K562 (cell line): Measurements from ENCODE around the gene LITAF. TPM values are rescaled to one million over a fixed set of nuclear protein-coding genes. Genes with fewer than 3 reads are reported as not detected.

Experiments used
- ATAC-seq: fragments of 200-7000 bp; cut with Tn5 transposase; 3 replicates; pipeline ENCODE4 v1.9.1; 2020; ENCODE audit warnings: moderate library complexity
- BruUV-seq: library from RNA; stranded (reverse); fragments of 400-500 nt; replicated peaks from 2 replicates; lab custom pipeline; 2021; lab: Mats Ljungman, UMichigan
- CTCF ChIA-PET: fragments of 300-600 bp; formaldehyde crosslinking; extraction: SDS; loops from one replicate; lab custom pipeline; 2021; ENCODE audit warnings: low intra/inter-chr PET ratio; lab: Yijun Ruan, JAX
- POLR2A ChIA-PET: fragments of 300-600, 350-650 bp; sonication (Branson Sonifier 250); formaldehyde crosslinking; extraction: SDS; loops from one replicate; lab custom pipeline; 2021; ENCODE audit warnings: antibody characterized with exemption, inconsistent platforms; lab: Yijun Ruan, JAX
- DNase-seq, 4 experiments: peaks; one replicate each; pipeline versions ENCODE4 v3.0.0 to v3.0.0-alpha.2; 2011 to 2018; ENCODE audit warnings: low spot score in 3 of 4, mixed read lengths in 3 of 4; ENCODE audit errors: extremely low read depth in 1 of 4
- FAIRE-seq: peaks from 2 replicates; lab custom pipeline; 2011; peaks lifted over from hg19 to GRCh38; lab: Jason Lieb, UNC
- H2AFZ ChIP-seq: 2 replicates; pipeline ENCODE4 v1.6.0; 2011; ENCODE audit warnings: low read depth, low read length, control low read depth, inconsistent platforms
- H3K27ac ChIP-seq: fragments of 200-600 bp; 3 replicates; pipeline ENCODE4 v1.8.0; 2011; ENCODE audit warnings: low read depth, mild to moderate bottlenecking, control low read depth, inconsistent platforms, low read length, moderate library complexity, mixed read lengths; ENCODE audit errors: extremely low read depth
- H3K27me3 ChIP-seq, 2 experiments: fragments of 300-600 bp in 1 of 2; 2 replicates in 1 of 2; 3 replicates in 1 of 2; pipeline versions ENCODE4 v1.6.0 to v1.8.0; 2011; ENCODE audit warnings: inconsistent platforms in 2 of 2, low read length in 2 of 2, mild to moderate bottlenecking in 1 of 2, mixed read lengths in 1 of 2, moderate library complexity in 1 of 2; ENCODE audit not compliant: control insufficient read depth in 2 of 2, insufficient read depth in 2 of 2
- H3K36me3 ChIP-seq: fragments of 300-600 bp; 3 replicates; pipeline ENCODE4 v1.8.0; 2011; ENCODE audit warnings: mild to moderate bottlenecking, low read length, inconsistent platforms; ENCODE audit not compliant: control insufficient read depth, insufficient read depth
- H3K4me1 ChIP-seq, 2 experiments: fragments of 200-600 bp in 1 of 2; replicated peaks in 1 of 2; 2 replicates in 1 of 2; 3 replicates in 1 of 2; pipeline versions ENCODE4 v1.5.1 to v1.8.0; 2011; ENCODE audit warnings: inconsistent platforms in 2 of 2, low read length in 2 of 2, mild to moderate bottlenecking in 1 of 2, mixed read lengths in 1 of 2, moderate library complexity in 1 of 2; ENCODE audit not compliant: control insufficient read depth in 2 of 2, insufficient read depth in 2 of 2
- H3K4me2 ChIP-seq: 2 replicates; pipeline ENCODE4 v1.6.1; 2011; ENCODE audit warnings: low read length, control low read depth, inconsistent platforms, mixed read lengths; ENCODE audit not compliant: insufficient read depth
- H3K4me3 ChIP-seq: fragments of 200-600 bp; sonication (generic), shearing (Covaris generic); 2 replicates; pipeline ENCODE4 v1.5.1; 2016; ENCODE audit warnings: control low read depth, inconsistent platforms
- H3K79me2 ChIP-seq: fragments of 200-600 bp; 3 replicates; pipeline ENCODE4 v1.8.0; 2011; ENCODE audit warnings: low read length, inconsistent platforms; ENCODE audit not compliant: control insufficient read depth, insufficient read depth
- H3K9ac ChIP-seq, 2 experiments: 2 replicates each; pipeline versions ENCODE4 v1.6.0 to v1.6.1; 2011; ENCODE audit warnings: low read depth in 2 of 2, low read length in 2 of 2, control low read depth in 1 of 2, inconsistent platforms in 1 of 2, mild to moderate bottlenecking in 1 of 2, mixed read lengths in 1 of 2; ENCODE audit not compliant: insufficient read depth in 1 of 2
- H3K9me1 ChIP-seq: one replicate; pipeline ENCODE4 v1.6.0; 2011; ENCODE audit warnings: inconsistent platforms, mild to moderate bottlenecking, low read length, moderate library complexity; ENCODE audit not compliant: control insufficient read depth, insufficient read depth
- H3K9me3 ChIP-seq: replicated peaks from 2 replicates; pipeline ENCODE4 v1.5.1; 2011; ENCODE audit warnings: low read depth, low read length, inconsistent platforms; ENCODE audit not compliant: control insufficient read depth, insufficient read depth
- H4K20me1 ChIP-seq: replicated peaks from 2 replicates; pipeline ENCODE4 v1.6.1; 2011; ENCODE audit warnings: low read length, inconsistent platforms, mixed read lengths; ENCODE audit not compliant: control insufficient read depth, insufficient read depth
- YY1 ChIP-seq, 3 experiments: IDR thresholded peaks; 2 replicates each; pipeline ENCODE4 v1.6.1; 2011; ENCODE audit warnings: low read length in 2 of 3, mild to moderate bottlenecking in 2 of 3, moderate library complexity in 2 of 3, borderline replicate concordance in 1 of 3, control low read depth in 1 of 3, low read depth in 1 of 3; ENCODE audit not compliant: insufficient read depth in 3 of 3, insufficient replicate concordance in 2 of 3, control insufficient read depth in 1 of 3, insufficient read length in 1 of 3; ENCODE audit errors: extremely low read depth in 1 of 3
- ZNF197 ChIP-seq: fragments of 200-800 bp; sonication (Bioruptor generic); IDR thresholded peaks from 2 replicates; pipeline ENCODE4 v1.6.1; 2016; ENCODE audit warnings: low read depth, missing genetic modification characterization, missing compliant biosample characterization
- ZNF347 ChIP-seq: fragments of 450-650 bp; formaldehyde crosslinking; IDR thresholded peaks from 2 replicates; pipeline ENCODE4 v1.4.0; 2020; ENCODE audit warnings: low read depth, mild to moderate bottlenecking, moderate library complexity
- WGBS: fragments of 100-300 bp; shearing (Covaris generic); methylation state at CpG from one replicate; pipeline ENCODE4 v1.1.6; 2016; ENCODE audit warnings: low coverage, mixed read lengths; ENCODE audit not compliant: insufficient coverage; ENCODE audit errors: missing lambda C conversion rate; 5-methylcytosine and 5-hydroxymethylcytosine counted together
- in situ Hi-C: fragments of 300-500 bp; cut with MboI; formaldehyde crosslinking; loops from 4 replicates; pipeline ENCODE4 v1.15.0; 2018; ENCODE audit warnings: inconsistent platforms, mixed read lengths
- intact Hi-C: fragments of 100-400 bp; cut with micrococcal nuclease; formaldehyde crosslinking; loops from 2 replicates; pipeline ENCODE4 v1.14.2; 2022
- polyA plus RNA-seq, 8 experiments: library from polyadenylated mRNA; depleted of rRNA in 4 of 8; stranded (reverse) in 5 of 8; unstranded in 3 of 8; fragments of >200 nt; fragmentation: Nextera tagmentation in 2 of 8; fragmentation: Illumina TruSeq in 1 of 8; extraction: Ambion mirVana in 2 of 8; extraction: Trizol in 1 of 8; gene quantifications; 2 replicates each; pipeline versions ENCODE4 v1.2.1 to v1.2.3, GENCODE V29; 2011 to 2014; ENCODE audit warnings: inconsistent platforms in 1 of 8, missing spikeins in 1 of 8
- total RNA-seq, 7 experiments: library from RNA; depleted of rRNA in 6 of 7; stranded (reverse); fragments of >200 nt in 6 of 7; fragmentation: Illumina TruSeq in 2 of 7; extraction: Trizol in 2 of 7; gene quantifications; 2 replicates each; pipeline versions ENCODE4 v1.2.1 to v1.2.3, GENCODE V29; 2011 to 2021; ENCODE audit warnings: low replicate concordance in 1 of 7

Gene LITAF
- total and polyA plus RNA-seq, 9 of the 15 experiments (the other 6 are each of a cell fraction or from before 2014, with no cell fraction given) = 4.1 to 17.8 (median 11.9) TPM

DNA sequence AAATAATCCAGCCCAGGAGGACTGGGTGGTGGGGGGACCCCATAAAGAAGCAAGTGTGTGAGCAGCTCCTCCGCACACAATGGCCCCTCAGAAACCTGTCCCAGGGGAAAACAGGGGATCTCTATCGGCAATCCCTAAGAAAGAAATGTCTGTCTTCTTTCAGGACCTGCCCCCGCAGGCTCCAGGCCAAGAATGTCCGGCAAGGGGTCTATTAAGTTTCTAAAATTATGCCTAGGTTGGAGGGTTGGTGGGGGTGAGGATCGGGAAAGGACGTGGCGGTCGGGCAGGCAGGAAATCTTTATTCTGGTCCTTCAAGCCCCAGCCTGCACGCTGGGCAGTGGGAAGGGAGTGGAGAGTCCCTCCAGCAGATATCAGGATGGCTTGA lies 23.4 kb upstream of the LITAF start (continued):
- TF ChIP-seq ZNF347 (no peak), ZNF197 (CRISPR knock-in tag) (no peak)

- no peak for TF ChIP-seq YY1 (IDR thresholded peaks at IDR 0.05; ENCODE audit: borderline replicate concordance in 1 of 3, control insufficient read depth in 1 of 3, extremely low read depth in 1 of 3, insufficient read depth in 3 of 3, insufficient read length in 1 of 3, insufficient replicate concordance in 2 of 3, low read depth in 1 of 3, low read length in 2 of 3)
- TF ChIP-seq, all 486 proteins: peak for 0
- WGBS = 62% methylated on average over 14 of the region's 14 CpGs
- Histone ChIP-seq H3K36me3 (no peaks in the 10 kb centered on the region), H3K27ac (no peak overlapping the region), H3K4me1 (peaks cover 24% of the 10 kb centered on the region in 2 experiments), H3K9me1 (no peaks in the 10 kb centered on the region), H4K20me1 (no peaks in the 10 kb centered on the region), H2AFZ (no peak overlapping the region), H3K79me2 (no peaks in the 10 kb centered on the region), H3K9me3 (no peaks in the 10 kb centered on the region), H3K9ac (no peak overlapping the region), H3K4me2 (no peak overlapping the region), H3K4me3 (no peak overlapping the region), H3K27me3 (peaks cover 0 to 6% of the 10 kb centered on the region in 2 experiments; a peak in 1 of 5 replicates)
- DNase-seq (no peak), ATAC-seq (no peak), FAIRE-seq (no peak)
- no TSS peak for BruUV-seq
- in situ Hi-C loops = no loop called here
- intact Hi-C loops = loop anchor here (1.0 kb wide), 1 partner anchor 32 kb away; no protein-coding TSS in a partner anchor
- CTCF ChIA-PET = no interaction called here
- POLR2A ChIA-PET = interaction anchor here (0.5 to 3.0 kb wide), 3 partner anchors 8 to 12 kb away, joined by 3 to 11 read pairs (median 5); no protein-coding TSS in a partner anchor
These were observed 22.9 kb upstream of the LITAF start for GRCh38 chr16:11609474-11610120.
